Endothelial cell of umbilical vein (primary cell): Measurements from ENCODE around the gene SVEP1. TPM values are rescaled to one million over a fixed set of nuclear protein-coding genes. Genes with fewer than 3 reads are reported as not detected.

Experiments used
- BruUV-seq: library from RNA; stranded (reverse); fragments of 400-500 nt; replicated peaks from 2 replicates; lab custom pipeline; 2021; lab: Mats Ljungman, UMichigan
- CTCF ChIA-PET: fragments of 300-600, 350-600 bp; sonication (Branson Sonifier 250); formaldehyde crosslinking; loops from one replicate; lab custom pipeline; 2021; ENCODE audit warnings: antibody characterized with exemption, inconsistent platforms; lab: Charles Lee
- POLR2A ChIA-PET: fragments of 300-600, 350-600 bp; sonication (Branson Sonifier 250); formaldehyde crosslinking; loops from one replicate; lab custom pipeline; 2021; ENCODE audit warnings: antibody characterized with exemption, inconsistent platforms; lab: Charles Lee
- DNase-seq: peaks from one replicate; pipeline ENCODE4 v3.0.0-alpha.2; 2011; ENCODE audit warnings: low read depth, low spot score
- FAIRE-seq: peaks from 2 replicates; lab custom pipeline; 2011; peaks lifted over from hg19 to GRCh38; lab: Jason Lieb, UNC
- H2AFZ ChIP-seq: 2 replicates; pipeline ENCODE4 v1.6.0; 2012; ENCODE audit warnings: low read depth, low read length, control low read depth, inconsistent platforms
- H3K27ac ChIP-seq: 2 replicates; pipeline ENCODE4 v1.5.1; 2011; ENCODE audit warnings: low read depth, mild to moderate bottlenecking, control low read depth, low read length, moderate library complexity; ENCODE audit not compliant: insufficient read depth
- H3K27me3 ChIP-seq, 2 experiments: 2 replicates each; pipeline versions ENCODE4 v1.6.0 to v1.6.1; 2011; ENCODE audit warnings: low read length in 2 of 2, mixed read lengths in 1 of 2; ENCODE audit not compliant: control insufficient read depth in 2 of 2, insufficient read depth in 2 of 2
- H3K36me3 ChIP-seq, 2 experiments: 2 replicates in 1 of 2; 3 replicates in 1 of 2; pipeline ENCODE4 v1.5.1; 2011; ENCODE audit warnings: low read length in 2 of 2, mild to moderate bottlenecking in 1 of 2, moderate library complexity in 1 of 2; ENCODE audit not compliant: control insufficient read depth in 2 of 2, insufficient read depth in 2 of 2; ENCODE audit errors: extremely low read depth in 1 of 2
- H3K4me1 ChIP-seq: 3 replicates; pipeline ENCODE4 v1.5.1; 2011; ENCODE audit warnings: mild to moderate bottlenecking, low read length; ENCODE audit not compliant: control insufficient read depth, insufficient read depth; ENCODE audit errors: extremely low read depth
- H3K4me2 ChIP-seq: 2 replicates; pipeline ENCODE4 v1.6.1; 2011; ENCODE audit warnings: low read length, control low read depth, mixed read lengths; ENCODE audit not compliant: insufficient read depth
- H3K4me3 ChIP-seq, 3 experiments: fragments of 200-600 bp in 1 of 3; sonication (generic), shearing (Covaris generic) in 1 of 3; replicated peaks in 1 of 3; 2 replicates each; pipeline ENCODE4 v1.5.1; 2011 to 2016; ENCODE audit warnings: control low read depth in 3 of 3, low read length in 3 of 3, mild to moderate bottlenecking in 2 of 3, inconsistent platforms in 1 of 3, low read depth in 1 of 3, moderate library complexity in 1 of 3; ENCODE audit not compliant: insufficient read depth in 1 of 3
- H3K79me2 ChIP-seq: 2 replicates; pipeline ENCODE4 v1.6.0; 2012; ENCODE audit warnings: low read length, inconsistent platforms; ENCODE audit not compliant: control insufficient read depth, insufficient read depth
- H3K9ac ChIP-seq: replicated peaks from 2 replicates; pipeline ENCODE3; 2011; ENCODE audit warnings: low read length, control low read depth; ENCODE audit not compliant: insufficient read depth; ENCODE audit errors: extremely low read depth
- H3K9me1 ChIP-seq: replicated peaks from 3 replicates; pipeline ENCODE4 v1.6.0; 2011; ENCODE audit warnings: mild to moderate bottlenecking, low read length; ENCODE audit not compliant: control insufficient read depth, insufficient read depth; ENCODE audit errors: extremely low read depth
- H3K9me3 ChIP-seq: replicated peaks from 2 replicates; pipeline ENCODE4 v1.5.1; 2012; ENCODE audit warnings: low read length, inconsistent platforms; ENCODE audit not compliant: control insufficient read depth, insufficient read depth
- H4K20me1 ChIP-seq: replicated peaks from 2 replicates; pipeline ENCODE3; 2011; ENCODE audit warnings: mild to moderate bottlenecking, low read length; ENCODE audit not compliant: control insufficient read depth, insufficient read depth; ENCODE audit errors: extremely low read depth
- EZH2 ChIP-seq: IDR thresholded peaks from 2 replicates; pipeline ENCODE4 v1.6.1; 2012; ENCODE audit warnings: borderline replicate concordance, low read depth, mild to moderate bottlenecking, moderate library complexity, low read length, inconsistent platforms; ENCODE audit not compliant: severe bottlenecking
- FOS ChIP-seq: IDR thresholded peaks from 2 replicates; pipeline ENCODE4 v1.6.1; 2011; ENCODE audit warnings: mild to moderate bottlenecking, low read length, moderate library complexity, borderline replicate concordance; ENCODE audit not compliant: insufficient read depth
- GATA2 ChIP-seq: IDR thresholded peaks from 2 replicates; pipeline ENCODE4 v1.7.0; 2011; ENCODE audit warnings: low read depth, mild to moderate bottlenecking, moderate library complexity, mixed read lengths, low read length; ENCODE audit not compliant: insufficient read length, insufficient read depth
- JUN ChIP-seq: IDR thresholded peaks from 2 replicates; pipeline ENCODE4 v1.6.1; 2011; ENCODE audit warnings: borderline replicate concordance, low read depth; ENCODE audit not compliant: insufficient read length, insufficient read depth
- MYC ChIP-seq: IDR thresholded peaks from one replicate; pipeline ENCODE4 v1.6.1; 2011; ENCODE audit warnings: mild to moderate bottlenecking, low read depth, low read length
- POLR2A ChIP-seq: IDR thresholded peaks from 2 replicates; pipeline ENCODE4 v1.6.1; 2012; ENCODE audit warnings: low read depth, mild to moderate bottlenecking, control low read depth, low read length
- POLR2AphosphoS5 ChIP-seq: IDR thresholded peaks from 2 replicates; pipeline ENCODE4 v1.6.1; 2012; ENCODE audit warnings: low read depth, mild to moderate bottlenecking, control low read depth, low read length, moderate library complexity; ENCODE audit not compliant: insufficient read depth
- dilution Hi-C: fragments of 300-500 bp; cut with MboI; formaldehyde crosslinking; loops from one replicate; pipeline ENCODE4 v1.15.0; 2019; ENCODE audit warnings: low sequenced_read_pairs; ENCODE audit not compliant: extremely low pct_ligation_motif_present
- intact Hi-C: fragments of 100-400 bp; cut with micrococcal nuclease; formaldehyde crosslinking; loops from one replicate; pipeline ENCODE4 v1.10.0; 2022
- polyA plus RNA-seq, 4 experiments: library from polyadenylated mRNA; depleted of rRNA in 3 of 4; stranded (reverse) in 3 of 4; unstranded in 1 of 4; fragments of >200 nt; gene quantifications; 2 replicates each; pipeline versions ENCODE4 v1.2.1 to v1.2.3, GENCODE V29; 2011 to 2012; ENCODE audit warnings: missing spikeins in 1 of 4
- total RNA-seq: library from RNA; stranded (reverse); gene quantifications from 2 replicates; pipeline ENCODE4 v1.2.3, GENCODE V29; 2021
- TF ChIP-seq, protein P1 (sequence below), 2 donors: IDR thresholded peaks; 1 replicate in 1 of 2; 2 replicates in 1 of 2; pipeline ENCODE4 v1.5.1; 2011; ENCODE audit warnings: low read length in 2 of 2, mild to moderate bottlenecking in 2 of 2, moderate library complexity in 2 of 2, control low read depth in 1 of 2, inconsistent platforms in 1 of 2, low read depth in 1 of 2; ENCODE audit not compliant: insufficient read depth in 1 of 2; ENCODE audit errors: extremely low read depth in 1 of 2
- TF ChIP-seq, protein P2 (sequence below): IDR thresholded peaks from 2 replicates; pipeline ENCODE4 v1.6.1; 2011; ENCODE audit not compliant: insufficient read depth, insufficient read length

The SVEP1 gene
- total and polyA plus RNA-seq, 2 donors (not counting 3 experiments of a cell fraction or from before 2014, with no cell fraction given), result 0.04 to 0.29 TPM

DNA sequence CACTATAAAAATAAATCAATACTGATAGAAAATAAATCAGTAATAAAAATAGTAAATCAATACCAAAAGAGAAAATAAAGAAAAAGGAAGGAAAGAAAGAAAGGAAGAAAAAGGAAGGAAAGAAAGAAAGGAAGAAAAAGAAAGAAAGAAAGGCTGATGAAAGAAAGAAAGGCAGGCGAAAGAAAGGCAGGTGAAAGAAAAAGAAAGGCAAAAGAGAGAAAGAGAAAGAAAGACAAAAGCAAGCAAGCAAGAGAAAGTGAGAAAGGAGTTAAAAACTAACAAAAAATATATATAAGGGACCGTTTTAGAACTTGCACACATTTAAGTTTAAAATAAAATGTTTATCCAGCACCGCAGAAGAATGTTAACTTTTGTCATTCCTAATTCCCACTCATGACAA lies 116.0 kb downstream of the SVEP1 start:
- no peaks in the 10 kb centered on the region for H4K20me1 ChIP-seq
- no TSS peak for BruUV-seq
- FAIRE-seq (no peak), DNase-seq (no peak)
- no peak overlapping the region for H3K27ac ChIP-seq
- ChIA-PET CTCF (interaction anchor here (1.5 kb wide), 1 partner anchor 11 kb away, joined by 3 read pairs; no protein-coding TSS in a partner anchor), POLR2A (no interaction called here)
- no peak overlapping the region for H3K4me3 ChIP-seq
- H3K4me1 ChIP-seq, result no peaks in the 10 kb centered on the region
- no peaks in the 10 kb centered on the region for H3K79me2 ChIP-seq
- no peak for TF ChIP-seq POLR2A
- TF ChIP-seq JUN, result no peak
- no peak for TF ChIP-seq FOS
- TF ChIP-seq, protein P1, sequence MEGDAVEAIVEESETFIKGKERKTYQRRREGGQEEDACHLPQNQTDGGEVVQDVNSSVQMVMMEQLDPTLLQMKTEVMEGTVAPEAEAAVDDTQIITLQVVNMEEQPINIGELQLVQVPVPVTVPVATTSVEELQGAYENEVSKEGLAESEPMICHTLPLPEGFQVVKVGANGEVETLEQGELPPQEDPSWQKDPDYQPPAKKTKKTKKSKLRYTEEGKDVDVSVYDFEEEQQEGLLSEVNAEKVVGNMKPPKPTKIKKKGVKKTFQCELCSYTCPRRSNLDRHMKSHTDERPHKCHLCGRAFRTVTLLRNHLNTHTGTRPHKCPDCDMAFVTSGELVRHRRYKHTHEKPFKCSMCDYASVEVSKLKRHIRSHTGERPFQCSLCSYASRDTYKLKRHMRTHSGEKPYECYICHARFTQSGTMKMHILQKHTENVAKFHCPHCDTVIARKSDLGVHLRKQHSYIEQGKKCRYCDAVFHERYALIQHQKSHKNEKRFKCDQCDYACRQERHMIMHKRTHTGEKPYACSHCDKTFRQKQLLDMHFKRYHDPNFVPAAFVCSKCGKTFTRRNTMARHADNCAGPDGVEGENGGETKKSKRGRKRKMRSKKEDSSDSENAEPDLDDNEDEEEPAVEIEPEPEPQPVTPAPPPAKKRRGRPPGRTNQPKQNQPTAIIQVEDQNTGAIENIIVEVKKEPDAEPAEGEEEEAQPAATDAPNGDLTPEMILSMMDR (IDR thresholded peaks at IDR 0.05; ENCODE audit: extremely low read depth in 1 of 2, insufficient read depth in 1 of 2, low read depth in 1 of 2, low read length in 2 of 2), result no peak
- TF ChIP-seq POLR2AphosphoS5, result no peak
- TF ChIP-seq MYC, result no peak
- TF ChIP-seq, protein P2, sequence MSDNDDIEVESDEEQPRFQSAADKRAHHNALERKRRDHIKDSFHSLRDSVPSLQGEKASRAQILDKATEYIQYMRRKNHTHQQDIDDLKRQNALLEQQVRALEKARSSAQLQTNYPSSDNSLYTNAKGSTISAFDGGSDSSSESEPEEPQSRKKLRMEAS, result no peak
- no peak for TF ChIP-seq EZH2
- TF ChIP-seq GATA2, result no peak
- intact Hi-C loops (no loop called here), dilution Hi-C loops (no loop called here)
- no peak overlapping the region for H3K4me2 ChIP-seq
- H3K27me3 ChIP-seq, result no peaks in the 10 kb centered on the region
- H3K9me3 ChIP-seq, result no peaks in the 10 kb centered on the region
- no peak overlapping the region for H2AFZ ChIP-seq
- no peak overlapping the region for H3K9ac ChIP-seq
- no peaks in the 10 kb centered on the region for H3K9me1 ChIP-seq
- no peaks in the 10 kb centered on the region for H3K36me3 ChIP-seq
